Cortex of kidney (tissue), 1 donor: ENCODE results near the gene CST2.
"Not testable (repeated sequence)": the region's sequence is repeated elsewhere in the genome, so short reads cannot be mapped to it uniquely, and the experiment has no call there.

Experiments
- DNase-seq: peaks from one replicate; lab custom pipeline; 2025; lab: John Stamatoyannopoulos, UW

Gene CST2

GRCh38 chr20:23826541-23827021, at the start of gene CST2:
CST2 (minus strand) TSS chr20:23826729; CDS start chr20:23826660, 69 bp downstream.
- no peak for DNase-seq

GRCh38 chr20:23875606-23876237, 49.2 kb upstream of the CST2 start:
- DNase-seq, result no peak

- no peak for DNase-seq
Observed at GRCh38 chr20:23874747-23875146, 48.2 kb upstream of the CST2 start.

- no peak for DNase-seq
Observed at GRCh38 chr20:23873370-23874015, 47.0 kb upstream of the CST2 start.

- DNase-seq, result no peak
Observed at GRCh38 chr20:23872065-23872464, 45.5 kb upstream of the CST2 start.

- no peak for DNase-seq
Observed at GRCh38 chr20:23870461-23870860, 43.9 kb upstream of the CST2 start.

GRCh38 chr20:23869520-23869919, 43.0 kb upstream of the CST2 start:
- no peak for DNase-seq

- DNase-seq, result no peak
Observed at GRCh38 chr20:23868321-23868720, 41.8 kb upstream of the CST2 start.

GRCh38 chr20:23867152-23867776, 40.7 kb upstream of the CST2 start:
- no peak for DNase-seq

GRCh38 chr20:23860771-23861170, 34.2 kb upstream of the CST2 start:
- DNase-seq, result not testable (repeated sequence)

GRCh38 chr20:23857962-23858595, 31.6 kb upstream of the CST2 start:
- DNase-seq, result no peak

GRCh38 chr20:23856736-23857135, 30.2 kb upstream of the CST2 start:
- no peak for DNase-seq

- no peak for DNase-seq
Observed at GRCh38 chr20:23856226-23856625, 29.7 kb upstream of the CST2 start.

GRCh38 chr20:23841693-23842092, 15.2 kb upstream of the CST2 start:
- DNase-seq, result no peak

GRCh38 chr20:23835716-23836115, 9.2 kb upstream of the CST2 start:
- no peak for DNase-seq

GRCh38 chr20:23832775-23833513, 6.4 kb upstream of the CST2 start:
- DNase-seq, result no peak

GRCh38 chr20:23831961-23832360, 5.4 kb upstream of the CST2 start:
- not testable (repeated sequence) for DNase-seq

- no peak for DNase-seq
Observed at GRCh38 chr20:23823621-23824324, 2.8 kb downstream of the CST2 start.

GRCh38 chr20:23823111-23823510, 3.4 kb downstream of the CST2 start:
- DNase-seq, result no peak

GRCh38 chr20:23820493-23820892, 6.0 kb downstream of the CST2 start:
- DNase-seq, result no peak

- DNase-seq, result not testable (repeated sequence)
Observed at GRCh38 chr20:23811559-23811958, 15.0 kb downstream of the CST2 start.
